ENCODE measurements around the gene NDUFAB1.
"Not testable (repeated sequence)": the region's sequence is repeated elsewhere in the genome, so short reads cannot be mapped to it uniquely, and the experiment has no call there.

The NDUFAB1 gene

GRCh38 chr16:23554536-23554935 lies 41.6 kb downstream of the NDUFAB1 start:
- DNase-seq (ENCODE audit: low spot score), result no peak

DNA sequence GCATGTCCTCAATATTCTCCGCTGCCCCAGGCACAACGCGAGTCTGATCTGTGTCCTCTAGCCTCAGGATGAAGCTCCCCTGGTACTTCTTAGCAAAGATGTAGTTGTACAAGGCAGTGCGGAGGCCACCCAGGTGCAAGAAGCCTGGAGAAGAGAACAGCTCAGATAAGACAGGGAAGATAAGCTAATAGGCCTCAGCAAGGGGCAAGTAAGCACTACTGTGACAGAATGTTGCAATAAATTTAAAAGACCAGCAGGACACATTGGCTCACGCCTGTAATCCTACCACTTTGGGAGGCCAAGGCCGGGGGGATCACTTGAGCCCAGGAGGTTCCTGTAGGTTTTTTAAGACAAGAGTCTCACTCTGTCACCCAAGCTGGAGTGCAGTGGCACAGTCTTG lies 44.0 kb downstream of the NDUFAB1 start:
- no peak for DNase-seq (ENCODE audit: low spot score)

- no peak for DNase-seq (ENCODE audit: low spot score)
Measured at GRCh38 chr16:23549938-23550337, 46.2 kb downstream of the NDUFAB1 start.

DNA sequence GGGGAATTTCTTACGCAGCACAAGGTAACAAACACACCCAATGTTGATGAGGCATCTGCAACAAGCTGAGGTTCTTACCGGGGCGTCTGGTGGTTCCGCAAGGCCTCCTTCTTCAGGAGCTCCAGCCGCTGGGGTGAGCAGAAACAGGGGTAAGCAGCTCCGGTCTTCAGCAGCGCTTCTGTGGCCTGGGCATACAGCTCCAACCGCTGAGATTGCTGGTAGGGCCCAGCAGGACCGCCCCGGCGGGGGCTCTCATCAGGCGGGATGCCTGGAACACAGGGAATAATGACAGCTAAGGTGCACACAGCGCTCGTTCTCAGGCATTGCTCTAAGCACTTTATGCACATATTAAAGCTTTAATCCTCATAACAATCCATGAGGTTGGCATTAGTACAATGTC lies 51.7 kb downstream of the NDUFAB1 start:
- no peak for DNase-seq (ENCODE audit: low spot score)

DNA sequence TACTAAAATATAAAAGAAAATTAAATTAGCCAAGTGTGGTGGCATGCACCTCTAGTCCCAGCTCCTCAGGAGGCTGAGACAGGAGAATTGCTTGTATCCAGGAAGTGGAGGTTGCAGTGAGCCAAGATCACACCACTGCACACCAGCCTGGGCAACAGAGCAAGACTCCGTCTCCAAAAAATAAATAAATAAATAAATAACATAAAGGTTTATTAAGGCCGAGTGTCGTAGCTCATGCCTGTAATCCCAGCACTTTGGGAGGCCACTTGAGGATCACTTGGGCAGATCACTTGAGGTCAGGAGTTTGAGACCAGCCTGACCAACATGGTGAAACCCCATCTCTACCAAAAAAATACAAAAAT lies 55.3 kb downstream of the NDUFAB1 start:
- not testable (repeated sequence) for DNase-seq (ENCODE audit: low spot score)

- no peak for DNase-seq (ENCODE audit: low spot score)
Measured at GRCh38 chr16:23539984-23540816, 55.9 kb downstream of the NDUFAB1 start.

DNA sequence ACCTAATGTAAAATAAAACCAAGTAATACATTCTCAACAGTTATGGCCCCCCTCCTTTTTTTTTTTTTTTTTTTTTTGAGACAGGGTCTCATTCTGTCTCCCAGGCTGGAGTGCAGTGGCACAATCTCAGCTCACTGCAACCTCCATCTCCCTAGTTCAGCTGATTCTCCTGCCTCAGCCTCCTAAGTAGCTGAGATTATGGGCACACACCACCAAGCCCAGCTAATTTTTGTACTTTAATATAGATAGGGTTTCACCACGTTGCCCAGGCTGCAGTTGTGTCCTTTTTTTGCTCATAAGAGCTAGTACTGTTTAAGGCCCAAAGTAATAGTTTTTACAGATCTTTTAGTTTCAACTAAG lies 57.2 kb downstream of the NDUFAB1 start:
- DNase-seq (ENCODE audit: low spot score), result no peak

- no peak for DNase-seq (ENCODE audit: low spot score)
Measured at GRCh38 chr16:23537390-23537789, 58.7 kb downstream of the NDUFAB1 start.

GRCh38 chr16:23535901-23536300 lies 60.2 kb downstream of the NDUFAB1 start:
- DNase-seq (ENCODE audit: low spot score), result no peak

DNA sequence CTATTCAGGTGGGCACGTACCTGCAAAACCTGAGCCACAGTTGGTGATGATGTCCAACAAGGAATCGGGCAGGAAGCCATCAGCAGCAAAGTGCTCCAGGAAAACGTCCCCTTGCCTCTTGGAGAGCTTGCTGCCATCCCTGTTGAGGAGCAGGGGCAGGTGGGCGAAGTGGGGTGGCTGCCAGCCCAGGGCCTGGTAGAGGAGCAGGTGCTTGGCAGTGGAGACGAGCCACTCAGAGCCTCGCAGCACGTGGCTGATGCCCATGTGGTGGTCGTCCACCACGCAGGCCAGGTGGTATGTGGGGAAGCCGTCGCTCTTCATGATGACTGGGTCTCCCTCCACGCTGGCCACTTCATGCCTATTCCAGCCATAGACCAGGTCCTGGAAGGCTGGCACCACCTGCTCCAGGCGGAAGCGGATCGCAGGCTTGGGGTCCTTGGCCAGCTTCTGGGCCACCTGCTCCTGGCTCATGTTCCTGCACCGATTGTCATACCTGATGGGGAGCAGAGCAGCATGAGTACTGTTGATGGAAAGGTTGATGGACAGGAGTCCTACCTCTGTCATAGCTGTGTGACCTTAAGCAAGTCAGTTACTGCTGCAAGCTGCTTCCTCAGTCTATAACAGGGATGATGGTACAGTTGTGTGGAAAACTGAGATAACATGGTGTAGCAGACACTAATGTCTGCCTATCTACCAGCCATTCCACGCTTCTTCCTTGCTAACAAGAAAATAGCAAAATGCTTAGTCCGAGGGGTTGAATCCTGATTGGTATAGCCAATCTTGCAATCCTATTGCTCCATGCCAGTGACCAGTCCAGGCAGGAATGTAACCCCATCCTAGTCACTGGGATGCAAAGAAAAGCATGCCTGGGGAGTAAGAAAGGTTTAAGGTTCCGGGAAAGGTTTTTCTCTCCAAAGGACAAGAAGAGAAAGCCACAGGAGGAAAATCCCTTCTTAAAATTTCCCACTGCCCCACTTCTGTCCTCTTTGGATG lies 61.0 kb downstream of the NDUFAB1 start:
- no peak for DNase-seq (ENCODE audit: low spot score)

DNA sequence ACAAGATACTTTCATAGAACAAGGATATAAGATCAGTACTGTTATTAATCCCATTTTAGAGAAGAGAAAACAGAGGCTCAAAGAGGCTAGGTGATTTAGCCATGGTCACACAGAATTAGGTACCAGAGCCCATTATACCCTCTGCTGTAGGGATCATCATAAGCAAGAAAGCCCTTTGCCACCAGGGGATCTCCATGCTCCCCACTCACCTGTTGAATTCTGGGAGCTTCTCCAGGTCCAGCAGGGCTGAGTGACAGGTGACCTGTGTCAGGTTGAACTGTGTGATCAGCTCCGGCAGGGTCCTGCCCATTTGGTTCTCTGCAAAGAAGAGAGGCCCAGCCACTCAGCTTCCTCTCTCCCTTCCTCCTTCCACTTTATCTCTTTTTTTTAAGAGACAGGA lies 63.7 kb downstream of the NDUFAB1 start:
- DNase-seq (ENCODE audit: low spot score), result no peak
